Ovary (tissue), 9 donors: ENCODE data around the gene SLC31A1. TPM values are rescaled to one million over a fixed set of nuclear protein-coding genes. Genes with fewer than 3 reads are reported as not detected.

Source experiments
- DNase-seq, 5 donors: peaks; one replicate each; pipeline ENCODE4 v3.0.0-alpha.2; 2019 to 2020
- H3K27ac ChIP-seq, 2 donors: fragments of 200-600 bp; one replicate each; pipeline versions ENCODE4 v1.5.1 to v1.8.0; 2019 to 2022
- H3K27me3 ChIP-seq: fragments of 200-600 bp; one replicate; pipeline ENCODE4 v1.8.0; 2022
- H3K36me3 ChIP-seq: fragments of 200-600 bp; sonication (generic); one replicate; pipeline ENCODE4 v1.5.1; 2019
- H3K4me1 ChIP-seq: one replicate; pipeline ENCODE4 v1.8.1; 2013; ENCODE audit warnings: mild to moderate bottlenecking, moderate library complexity; ENCODE audit not compliant: insufficient read depth
- H3K4me3 ChIP-seq: fragments of 200-600 bp; sonication (generic); one replicate; pipeline ENCODE4 v1.5.1; 2017
- H3K9me3 ChIP-seq, 2 donors: fragments of 200-600 bp in 1 of 2; sonication (generic) in 1 of 2; one replicate each; pipeline versions ENCODE4 v1.5.1 to v1.8.1; 2013 to 2019; ENCODE audit warnings: mild to moderate bottlenecking in 1 of 2, moderate library complexity in 1 of 2
- CTCF ChIP-seq, 3 donors: fragments of 450-650 bp in 2 of 3; fragments of 200-600 bp in 1 of 3; IDR thresholded peaks; one replicate each; pipeline versions ENCODE4 v1.5.1 to v1.8.0; 2016 to 2022; ENCODE audit warnings: antibody characterized with exemption in 3 of 3, mild to moderate bottlenecking in 1 of 3
- EP300 ChIP-seq: sonication (generic); formaldehyde crosslinking; IDR thresholded peaks from one replicate; pipeline ENCODE4 v1.6.1; 2017; ENCODE audit warnings: antibody characterized with exemption
- POLR2A ChIP-seq: fragments of 450-650 bp; IDR thresholded peaks from one replicate; pipeline ENCODE4 v1.6.1; 2017; ENCODE audit warnings: antibody characterized with exemption, mild to moderate bottlenecking, moderate library complexity
- WGBS, 3 donors: extraction: QIAGEN DNeasy Blood & Tissue Kit in 1 of 3; methylation state at CpG; one replicate each; pipeline versions ENCODE4 v1.1.5 to v1.1.7; 2013 to 2017; 5-methylcytosine and 5-hydroxymethylcytosine counted together
- intact Hi-C, 4 donors: fragments of 100-400 bp; cut with DNase I; formaldehyde crosslinking; loops; one replicate each; pipeline versions ENCODE4 v1.11.0 to v1.15.1; 2022 to 2023
- polyA plus RNA-seq, 2 donors: library from polyadenylated mRNA; stranded (reverse); fragments of 200-250 nt in 1 of 2; fragments of 350-450 nt in 1 of 2; fragmentation: Illumina TruSeq in 1 of 2; extraction: RNeasy Lipid Tissue Mini Kit (QIAGEN cat#74804) in 1 of 2; gene quantifications; one replicate each; pipeline ENCODE4 v1.2.3, GENCODE V29; 2013 to 2014
- total RNA-seq, 7 donors: library from RNA; depleted of rRNA in 2 of 7; stranded (reverse); fragments of >200 nt in 2 of 7; fragmentation: NEBNext Ultra II Directional in 3 of 7; extraction: Animal tissue kit (Norgen Biotek cat#: 25700) in 3 of 7; gene quantifications; one replicate each; pipeline versions ENCODE4 v1.1.0 to v1.2.4, GENCODE V29; 2016 to 2023
- donor health status: DM: no; HTN: no; CAD: no; lungs with moderate emphysema.
- donor health status: DM: no; HTN: no; CAD: no.
- donor health status: Bipolar disorder and iron deficiency.
- donor health status: DM: yes; HTN: yes; CAD: no.
- donor health status: DM: no; HTN: no; CAD: no.
- donor health status: DM: yes; HTN: yes; CAD: no.

The SLC31A1 gene
- total and polyA plus RNA-seq, 9 donors: 5.3 to 24.1 (median 12.5) TPM

GRCh38 chr9:113184539-113184938, 36.8 kb upstream of the SLC31A1 start:
- no peak overlapping the region for H3K4me3 ChIP-seq
- no peaks in the 10 kb centered on the region for H3K27me3 ChIP-seq
- no peak for DNase-seq
- WGBS, 3 donors: 92 to 100% (median 95%) methylated on average over 2 of the region's 2 CpGs
- TF ChIP-seq CTCF (IDR thresholded peaks at IDR 0.05) (no peak), POLR2A (no peak), EP300 (no peak)
- no peaks in the 10 kb centered on the region for H3K36me3 ChIP-seq
- intact Hi-C loops: no loop called here
- no peaks in the 10 kb centered on the region for H3K9me3 ChIP-seq
- H3K4me1 ChIP-seq: no peaks in the 10 kb centered on the region
- H3K27ac ChIP-seq: no peak overlapping the region

- Histone ChIP-seq H3K36me3 (no peaks in the 10 kb centered on the region), H3K4me3 (no peak overlapping the region), H3K27ac (no peak overlapping the region), H3K27me3 (no peaks in the 10 kb centered on the region), H3K4me1 (no peaks in the 10 kb centered on the region), H3K9me3 (no peaks in the 10 kb centered on the region)
- 93 to 96% (median 94%) methylated on average over 4 of the region's 4 CpGs for WGBS, 3 donors
- no peak for TF ChIP-seq CTCF (IDR thresholded peaks at IDR 0.05)
- no peak for TF ChIP-seq EP300
- DNase-seq: no peak
- intact Hi-C loops: no loop called here
These were observed 36.1 kb upstream of the SLC31A1 start for GRCh38 chr9:113185271-113185670.

GRCh38 chr9:113186137-113186755, 35.1 kb upstream of the SLC31A1 start:
- no peak overlapping the region for H3K4me3 ChIP-seq
- H3K27ac ChIP-seq: no peak overlapping the region
- intact Hi-C loops: no loop called here
- no peaks in the 10 kb centered on the region for H3K27me3 ChIP-seq
- no peaks in the 10 kb centered on the region for H3K36me3 ChIP-seq
- H3K9me3 ChIP-seq: no peaks in the 10 kb centered on the region
- TF ChIP-seq POLR2A (no peak), CTCF (IDR thresholded peaks at IDR 0.05) (no peak), EP300 (no peak)
- H3K4me1 ChIP-seq: no peaks in the 10 kb centered on the region
- WGBS, 3 donors: 94 to 97% (median 96%) methylated on average over 7 of the region's 7 CpGs
- DNase-seq: no peak

- Histone ChIP-seq H3K4me1 (no peaks in the 10 kb centered on the region), H3K27ac (no peak overlapping the region), H3K4me3 (no peak overlapping the region), H3K36me3 (no peaks in the 10 kb centered on the region), H3K27me3 (no peaks in the 10 kb centered on the region), H3K9me3 (no peaks in the 10 kb centered on the region)
- no peak for TF ChIP-seq CTCF (IDR thresholded peaks at IDR 0.05)
- TF ChIP-seq POLR2A: no peak
- TF ChIP-seq EP300: no peak
- 73 to 82% (median 74%) methylated on average over 9 of the region's 9 CpGs for WGBS, 3 donors
- intact Hi-C loops: no loop called here
- no peak for DNase-seq
These were observed 33.3 kb upstream of the SLC31A1 start for GRCh38 chr9:113187929-113188595.
